ES-I3 (cell line): ENCODE data around the gene ROM1.
A peak's percentile ranks its signal among the peaks of the same experiment; 100 is the strongest.
"Not testable (repeated sequence)": the region's sequence is repeated elsewhere in the genome, so short reads cannot be mapped to it uniquely, and the experiment has no call there.

Source experiments
- H3K36me3 ChIP-seq: 2 replicates; pipeline ENCODE4 v1.6.1; 2013; ENCODE audit warnings: mild to moderate bottlenecking, low read length, control low read depth, moderate library complexity; ENCODE audit not compliant: insufficient read depth
- H3K4me1 ChIP-seq: 2 replicates; pipeline ENCODE4 v1.6.1; 2013; ENCODE audit warnings: mild to moderate bottlenecking, control low read depth, low read length; ENCODE audit not compliant: insufficient read depth
- H3K9ac ChIP-seq: 2 replicates; pipeline ENCODE4 v1.6.1; 2013; ENCODE audit warnings: low read depth, mild to moderate bottlenecking, low read length, moderate library complexity
- H3K9me3 ChIP-seq: 2 replicates; pipeline ENCODE4 v1.6.1; 2013; ENCODE audit warnings: mild to moderate bottlenecking, low read length, moderate library complexity; ENCODE audit not compliant: control insufficient read depth, insufficient read depth

The ROM1 gene

GRCh38 chr11:62575837-62576236, 37.2 kb upstream of the ROM1 start:
- Histone ChIP-seq H3K36me3 (peaks cover 26% of the 10 kb centered on the region), H3K9ac (no peak overlapping the region), H3K9me3 (no peaks in the 10 kb centered on the region), H3K4me1 (peaks cover 18% of the 10 kb centered on the region)

DNA sequence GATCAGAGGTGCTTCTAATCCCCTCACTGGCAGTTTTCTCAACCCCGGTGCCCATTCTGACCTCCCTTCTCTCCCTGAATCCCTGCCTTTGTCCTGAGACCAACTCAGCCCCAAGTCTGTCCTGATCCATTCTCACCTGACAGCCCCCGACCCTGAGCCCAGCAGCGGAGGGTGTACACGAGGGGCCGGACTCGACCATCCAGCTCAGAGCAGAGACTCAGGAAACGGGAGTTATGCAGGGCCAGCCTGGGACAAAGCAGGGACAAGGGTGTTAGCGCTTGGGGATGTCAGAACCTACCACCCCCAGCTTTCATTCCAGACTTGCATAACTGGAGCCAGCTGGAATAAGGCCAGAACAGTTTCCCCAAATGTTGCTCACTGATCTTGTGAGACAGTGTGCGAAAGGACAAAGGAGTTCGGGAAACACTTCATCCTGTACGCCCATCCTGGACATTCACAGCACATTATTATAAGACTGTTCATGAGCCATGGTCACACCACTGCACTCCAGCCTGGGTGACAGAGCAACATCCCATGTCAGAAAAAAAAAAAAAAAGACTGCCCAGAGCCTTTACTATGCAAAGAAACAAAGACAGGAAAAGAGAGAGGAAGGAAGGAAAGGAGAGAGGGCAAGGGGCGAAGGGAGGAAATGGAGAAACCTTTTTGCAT, 35.9 kb upstream of the ROM1 start:
- Histone ChIP-seq H3K9ac (no peak overlapping the region), H3K36me3 (peaks cover 13% of the 10 kb centered on the region)

DNA sequence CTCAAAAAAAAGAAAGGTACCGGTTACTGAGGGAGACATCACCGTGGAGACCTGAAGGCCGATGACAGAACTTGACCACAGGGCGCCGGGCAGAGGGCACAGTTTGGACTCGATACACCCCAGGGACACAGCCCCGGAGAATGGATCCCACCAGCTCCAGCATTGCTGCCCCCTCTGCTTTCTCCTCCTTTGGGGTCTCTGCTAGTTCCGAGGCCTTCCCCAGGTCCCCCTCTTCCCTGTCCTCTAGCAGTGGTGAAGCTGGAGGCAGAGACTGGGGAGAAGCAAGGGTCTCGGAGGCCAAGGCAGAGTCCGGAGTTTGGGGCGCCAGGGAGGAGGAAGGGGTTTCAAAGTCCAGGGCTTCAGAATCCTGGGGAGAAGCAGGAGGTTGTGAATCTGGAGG, 34.5 kb upstream of the ROM1 start:
- peaks cover 9% of the 10 kb centered on the region; the same call in 1 of the 2 replicates for H3K36me3 ChIP-seq
- no peaks in the 10 kb centered on the region for H3K9me3 ChIP-seq
- no peak overlapping the region for H3K9ac ChIP-seq
- peaks cover 5% of the 10 kb centered on the region; the same call in 1 of the 2 replicates for H3K4me1 ChIP-seq

More for the DNA sequence above, 35.9 kb upstream of the ROM1 start:
- H3K4me1 ChIP-seq, result peaks cover 11% of the 10 kb centered on the region
- no peaks in the 10 kb centered on the region for H3K9me3 ChIP-seq

DNA sequence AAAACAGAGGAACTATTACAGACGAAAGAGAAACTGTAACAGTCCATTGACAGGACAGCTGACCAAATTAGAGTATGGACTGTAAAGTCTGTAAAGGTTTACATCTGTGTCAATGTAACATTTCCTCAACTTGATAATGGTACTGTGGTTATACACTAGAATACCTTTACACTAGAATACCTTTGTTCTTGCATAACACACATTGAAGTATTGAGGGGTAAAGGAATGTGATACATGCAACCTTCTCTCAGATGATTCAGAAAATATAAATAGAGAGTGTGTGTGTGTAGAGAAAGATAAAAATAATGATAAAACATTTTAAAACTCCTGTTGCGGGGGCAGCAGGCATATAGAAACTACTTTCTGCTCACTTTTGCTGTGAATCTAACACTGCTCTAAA, 33.8 kb upstream of the ROM1 start:
- Histone ChIP-seq H3K9ac (no peak overlapping the region), H3K36me3 (peaks cover 9% of the 10 kb centered on the region; the same call in 1 of the 2 replicates), H3K9me3 (no peaks in the 10 kb centered on the region), H3K4me1 (peaks cover 5% of the 10 kb centered on the region; the same call in 1 of the 2 replicates)

DNA sequence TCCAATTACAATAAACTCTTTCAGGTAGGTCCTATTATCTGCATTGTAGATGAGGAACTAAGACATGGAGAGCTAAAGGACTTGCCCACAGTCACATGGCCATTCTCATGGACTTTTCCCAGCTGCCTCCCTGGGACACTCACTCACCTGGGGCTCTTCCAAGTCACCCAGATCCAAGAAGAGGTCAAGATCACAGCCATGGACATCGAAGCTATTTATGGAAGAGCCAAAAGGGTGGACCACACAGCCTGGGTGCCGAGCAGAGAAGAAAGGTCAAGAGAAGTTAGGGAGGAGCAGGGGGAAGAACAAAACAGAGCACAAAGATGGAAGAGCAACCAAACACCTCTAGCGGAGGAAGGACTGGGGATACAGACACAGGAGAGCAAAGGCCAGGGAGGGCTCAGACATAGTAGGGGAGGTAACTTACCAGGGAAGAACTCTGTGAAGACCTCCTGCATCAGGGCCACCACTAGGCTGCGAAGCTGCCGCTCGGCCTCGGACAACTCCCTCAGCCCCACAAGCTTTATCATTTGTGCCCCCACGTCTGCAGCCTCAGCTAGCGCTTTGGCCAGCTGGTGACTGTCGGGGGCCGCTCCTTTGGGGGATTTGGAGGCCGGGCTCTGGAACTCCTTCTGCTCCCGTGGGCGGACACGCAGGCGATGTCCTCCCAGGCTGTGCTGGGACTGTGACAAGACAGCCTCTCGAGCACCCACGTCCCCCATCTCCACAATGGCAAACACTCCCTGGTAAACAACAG, 31.9 kb upstream of the ROM1 start:
- Histone ChIP-seq H3K4me1 (no peaks in the 10 kb centered on the region), H3K36me3 (peaks cover 10% of the 10 kb centered on the region), H3K9ac (no peak overlapping the region), H3K9me3 (no peaks in the 10 kb centered on the region)

DNA sequence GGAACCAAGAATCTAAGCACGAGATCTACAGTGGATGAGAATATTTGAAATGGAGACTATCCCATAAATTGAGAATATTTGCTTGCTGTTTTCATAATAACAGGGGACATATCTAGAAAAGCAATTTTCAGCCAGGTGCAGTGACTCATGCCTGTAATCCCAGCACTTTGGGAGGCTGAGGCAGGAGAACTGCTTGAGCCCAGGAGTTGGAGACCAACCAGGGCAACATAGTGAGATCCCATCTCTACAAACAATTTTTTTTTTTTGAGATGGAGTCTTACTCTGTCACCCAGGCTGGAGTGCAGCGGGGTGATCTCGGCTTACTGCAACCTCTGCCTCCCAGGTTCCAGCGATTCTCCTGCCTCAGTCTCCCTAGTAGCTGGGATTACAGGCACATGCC, 31.3 kb upstream of the ROM1 start:
- H3K9ac ChIP-seq, H3K4me1 ChIP-seq, H3K9me3 ChIP-seq: not testable (repeated sequence)
- H3K36me3 ChIP-seq, result peaks cover 10% of the 10 kb centered on the region

GRCh38 chr11:62585356-62585755, 27.7 kb upstream of the ROM1 start:
- not testable (repeated sequence) for H3K4me1 ChIP-seq, H3K36me3 ChIP-seq, H3K9ac ChIP-seq, H3K9me3 ChIP-seq

- no peaks in the 10 kb centered on the region for H3K9me3 ChIP-seq
- H3K9ac ChIP-seq, result no peak overlapping the region
- H3K4me1 ChIP-seq, result 0 out of 2 replicates have a peak, but pooled peaks cover 5% of the 10 kb centered on the region
- peaks cover 4% of the 10 kb centered on the region for H3K36me3 ChIP-seq
These were observed 24.0 kb upstream of the ROM1 start for GRCh38 chr11:62588966-62589637.

- peaks cover 8% of the 10 kb centered on the region; the same call in 1 of the 2 replicates for H3K36me3 ChIP-seq
- H3K9ac ChIP-seq, result peak within 1 kb of the TSS; percentile 76
- no peaks in the 10 kb centered on the region for H3K9me3 ChIP-seq
- 0 out of 2 replicates have a peak, but pooled peaks cover 5% of the 10 kb centered on the region for H3K4me1 ChIP-seq
These were observed 21.5 kb upstream of the ROM1 start, which contains the start of gene TUT1 for GRCh38 chr11:62591448-62592145. Gene TUT1 (minus strand): TSS chr11:62591523. CDS start chr11:62591485, 38 bp downstream.

- Histone ChIP-seq H3K36me3 (peaks cover 8% of the 10 kb centered on the region; the same call in 1 of the 2 replicates), H3K9ac (peak overlapping the region; percentile 72), H3K9me3 (no peaks in the 10 kb centered on the region), H3K4me1 (0 out of 2 replicates have a peak, but pooled peaks cover 5% of the 10 kb centered on the region)
These were observed 20.8 kb upstream of the ROM1 start for GRCh38 chr11:62592146-62592815.

- Histone ChIP-seq H3K9ac (no peak overlapping the region), H3K4me1 (0 out of 2 replicates have a peak, but pooled peaks cover 5% of the 10 kb centered on the region), H3K9me3 (no peaks in the 10 kb centered on the region), H3K36me3 (peaks cover 15% of the 10 kb centered on the region; the same call in 1 of the 2 replicates)
These were observed 20.1 kb upstream of the ROM1 start for GRCh38 chr11:62592989-62593421.

DNA sequence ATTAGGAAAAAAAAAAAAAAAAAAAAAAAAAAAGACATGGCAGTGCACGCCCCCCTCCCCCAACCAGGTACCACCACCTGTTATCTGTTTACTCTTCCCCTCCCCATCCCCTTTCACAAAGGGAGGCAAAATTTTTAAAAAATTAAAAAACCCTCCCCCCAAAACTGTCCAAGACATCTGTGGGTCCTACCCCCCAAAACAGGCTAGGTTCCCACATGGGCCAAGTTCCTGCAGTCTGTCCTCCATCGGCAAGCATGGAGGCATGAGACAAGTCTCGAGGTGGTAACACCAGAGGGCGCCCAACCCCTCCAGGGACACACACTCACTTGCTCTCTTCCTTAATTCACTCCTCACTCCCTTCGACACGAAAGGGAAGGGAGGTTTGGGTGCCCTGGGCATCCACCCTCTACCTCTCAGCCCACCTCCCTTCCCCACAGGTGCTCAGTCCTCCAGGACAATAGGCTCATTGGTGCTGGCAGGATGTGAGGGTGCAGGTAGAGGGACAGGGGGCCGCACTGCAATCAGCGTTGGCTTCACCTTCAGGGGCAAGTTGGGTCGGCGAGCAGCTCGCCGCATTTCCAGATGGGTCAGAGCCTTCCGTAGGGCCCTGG, 19.5 kb upstream of the ROM1 start:
- 0 out of 2 replicates have a peak, but pooled peaks cover 5% of the 10 kb centered on the region for H3K4me1 ChIP-seq
- H3K9ac ChIP-seq, result no peak overlapping the region
- no peaks in the 10 kb centered on the region for H3K9me3 ChIP-seq
- H3K36me3 ChIP-seq, result peaks cover 20% of the 10 kb centered on the region; the same call in 1 of the 2 replicates

DNA sequence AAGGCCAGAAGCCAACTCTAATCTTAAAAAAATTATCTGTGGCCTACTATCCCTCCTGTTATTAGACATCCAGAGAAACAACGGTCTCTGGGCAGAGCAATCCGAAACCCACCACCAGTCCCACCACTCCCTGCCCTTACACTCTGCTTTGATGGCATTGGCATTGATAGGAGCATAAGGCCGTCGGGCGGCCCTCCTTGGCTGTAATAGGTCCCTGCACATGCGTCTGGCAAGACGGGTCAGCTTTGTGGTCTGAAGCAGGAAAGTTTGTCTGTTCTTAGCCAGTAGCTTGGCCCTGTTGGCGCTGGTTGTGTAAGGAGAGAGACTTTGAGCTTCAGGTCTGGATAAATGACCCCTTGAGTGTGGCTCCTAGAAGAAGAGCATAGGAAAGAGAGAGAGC, 17.9 kb upstream of the ROM1 start:
- no peak overlapping the region for H3K9ac ChIP-seq
- peaks cover 16% of the 10 kb centered on the region for H3K4me1 ChIP-seq
- peaks cover 23% of the 10 kb centered on the region; the same call in 1 of the 2 replicates for H3K36me3 ChIP-seq

More for the DNA sequence above, 17.9 kb upstream of the ROM1 start:
- no peaks in the 10 kb centered on the region for H3K9me3 ChIP-seq
